Panc1 (cell line): ENCODE results near the gene ECHS1. TPM values are rescaled to one million over a fixed set of nuclear protein-coding genes. Genes with fewer than 3 reads are reported as not detected.

Experiments used
- ATAC-seq: fragments of 200-7000 bp; cut with Tn5 transposase; 2 replicates; pipeline ENCODE4 v1.9.1; 2020; ENCODE audit warnings: mild to moderate bottlenecking, moderate library complexity
- BruUV-seq: library from RNA; stranded (reverse); fragments of 400-500 nt; replicated peaks from 2 replicates; lab custom pipeline; 2021; lab: Mats Ljungman, UMichigan
- CTCF ChIA-PET: fragments of 300-600 bp; sonication (Branson Sonifier 250); formaldehyde crosslinking; loops from one replicate; lab custom pipeline; 2022; ENCODE audit warnings: antibody characterized with exemption; lab: Charles Lee
- POLR2A ChIA-PET: fragments of 300-600 bp; sonication (Branson Sonifier 250); formaldehyde crosslinking; loops from one replicate; lab custom pipeline; 2022; ENCODE audit warnings: antibody characterized with exemption; lab: Charles Lee
- DNase-seq: peaks from one replicate; pipeline ENCODE4 v3.0.0-alpha.2; 2010; ENCODE audit warnings: low read depth, low spot score
- H3K27ac ChIP-seq: 2 replicates; pipeline ENCODE4 v1.5.1; 2011; ENCODE audit warnings: mild to moderate bottlenecking, low read length, inconsistent platforms
- H3K27me3 ChIP-seq: fragments of 200-500 bp; sonication (Bioruptor generic); 2 replicates; pipeline ENCODE4 v1.6.0; 2014; ENCODE audit warnings: low read length, inconsistent platforms; ENCODE audit not compliant: control insufficient read depth, insufficient read depth
- H3K36me3 ChIP-seq: fragments of 200-500 bp; sonication (Bioruptor generic); 2 replicates; pipeline ENCODE4 v1.5.1; 2014; ENCODE audit warnings: inconsistent platforms, mild to moderate bottlenecking, low read length, moderate library complexity; ENCODE audit not compliant: control insufficient read depth, insufficient read depth
- H3K4me1 ChIP-seq: 2 replicates; pipeline ENCODE4 v1.5.1; 2011; ENCODE audit warnings: inconsistent platforms, mild to moderate bottlenecking, low read length, moderate library complexity; ENCODE audit not compliant: control insufficient read depth, insufficient read depth
- H3K4me3 ChIP-seq, 2 experiments: 2 replicates each; pipeline ENCODE4 v1.5.1; 2011 to 2012; ENCODE audit warnings: low read depth in 2 of 2, low read length in 2 of 2, mild to moderate bottlenecking in 2 of 2, inconsistent platforms in 1 of 2, moderate library complexity in 1 of 2
- H3K9me3 ChIP-seq: fragments of 200-500 bp; sonication (Bioruptor generic); 2 replicates; pipeline ENCODE4 v1.5.1; 2014; ENCODE audit warnings: low read depth, mild to moderate bottlenecking, inconsistent platforms, low read length, moderate library complexity; ENCODE audit not compliant: control insufficient read depth, insufficient read depth
- CTCF ChIP-seq: fragments of 450-650 bp; IDR thresholded peaks from 2 replicates; pipeline ENCODE4 v1.5.1; 2017; ENCODE audit warnings: mild to moderate bottlenecking
- POLR2AphosphoS5 ChIP-seq: IDR thresholded peaks from 2 replicates; pipeline ENCODE4 v1.6.1; 2012; ENCODE audit warnings: mild to moderate bottlenecking, low read depth, low read length, moderate library complexity
- SIN3A ChIP-seq: IDR thresholded peaks from 2 replicates; pipeline ENCODE4 v1.6.1; 2012; ENCODE audit warnings: low read depth, mild to moderate bottlenecking, low read length, moderate library complexity, borderline replicate concordance; ENCODE audit not compliant: insufficient read depth
- TCF7L2 ChIP-seq: IDR thresholded peaks from 2 replicates; pipeline ENCODE4 v1.6.1; 2011; ENCODE audit warnings: mild to moderate bottlenecking, low read depth, low read length, inconsistent platforms
- in situ Hi-C: cut with HindIII; loops from 2 replicates; pipeline ENCODE4 v1.10.0; 2016; ENCODE audit warnings: low sequenced_read_pairs, low pct_unique_long_range_greater_than_20kb
- intact Hi-C: fragments of 100-400 bp; cut with micrococcal nuclease; formaldehyde crosslinking; loops from one replicate; pipeline ENCODE4 v1.10.0; 2022; ENCODE audit not compliant: unreplicated experiment
- total RNA-seq: library from RNA; stranded (reverse); gene quantifications from one replicate; pipeline ENCODE4 v1.2.1, GENCODE V29; 2021; ENCODE audit not compliant: unreplicated experiment
- TF ChIP-seq, protein P1 (sequence below), 2 experiments: IDR thresholded peaks; 2 replicates each; pipeline ENCODE4 v1.6.1; 2011 to 2012; ENCODE audit warnings: low read depth in 2 of 2, control low read depth in 1 of 2, low read length in 1 of 2, mild to moderate bottlenecking in 1 of 2, moderate library complexity in 1 of 2; ENCODE audit not compliant: insufficient read depth in 1 of 2

The ECHS1 gene
- total RNA-seq, 1 experiment from 2014 or later = 165 TPM

- H3K4me1 ChIP-seq = no peaks in the 10 kb centered on the region
- DNase-seq = no peak
- TF ChIP-seq SIN3A = 0 out of 2 replicates have a peak, but pooled peaks have one; percentile 41
- peak; percentile 96 for TF ChIP-seq CTCF
- TF ChIP-seq, protein P1, sequence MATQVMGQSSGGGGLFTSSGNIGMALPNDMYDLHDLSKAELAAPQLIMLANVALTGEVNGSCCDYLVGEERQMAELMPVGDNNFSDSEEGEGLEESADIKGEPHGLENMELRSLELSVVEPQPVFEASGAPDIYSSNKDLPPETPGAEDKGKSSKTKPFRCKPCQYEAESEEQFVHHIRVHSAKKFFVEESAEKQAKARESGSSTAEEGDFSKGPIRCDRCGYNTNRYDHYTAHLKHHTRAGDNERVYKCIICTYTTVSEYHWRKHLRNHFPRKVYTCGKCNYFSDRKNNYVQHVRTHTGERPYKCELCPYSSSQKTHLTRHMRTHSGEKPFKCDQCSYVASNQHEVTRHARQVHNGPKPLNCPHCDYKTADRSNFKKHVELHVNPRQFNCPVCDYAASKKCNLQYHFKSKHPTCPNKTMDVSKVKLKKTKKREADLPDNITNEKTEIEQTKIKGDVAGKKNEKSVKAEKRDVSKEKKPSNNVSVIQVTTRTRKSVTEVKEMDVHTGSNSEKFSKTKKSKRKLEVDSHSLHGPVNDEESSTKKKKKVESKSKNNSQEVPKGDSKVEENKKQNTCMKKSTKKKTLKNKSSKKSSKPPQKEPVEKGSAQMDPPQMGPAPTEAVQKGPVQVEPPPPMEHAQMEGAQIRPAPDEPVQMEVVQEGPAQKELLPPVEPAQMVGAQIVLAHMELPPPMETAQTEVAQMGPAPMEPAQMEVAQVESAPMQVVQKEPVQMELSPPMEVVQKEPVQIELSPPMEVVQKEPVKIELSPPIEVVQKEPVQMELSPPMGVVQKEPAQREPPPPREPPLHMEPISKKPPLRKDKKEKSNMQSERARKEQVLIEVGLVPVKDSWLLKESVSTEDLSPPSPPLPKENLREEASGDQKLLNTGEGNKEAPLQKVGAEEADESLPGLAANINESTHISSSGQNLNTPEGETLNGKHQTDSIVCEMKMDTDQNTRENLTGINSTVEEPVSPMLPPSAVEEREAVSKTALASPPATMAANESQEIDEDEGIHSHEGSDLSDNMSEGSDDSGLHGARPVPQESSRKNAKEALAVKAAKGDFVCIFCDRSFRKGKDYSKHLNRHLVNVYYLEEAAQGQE (IDR thresholded peaks at IDR 0.05; ENCODE audit: insufficient read depth in 1 of 2, low read depth in 2 of 2, low read length in 1 of 2) = no peak
- no peak for TF ChIP-seq TCF7L2
- TF ChIP-seq POLR2AphosphoS5 = no peak
- H3K27me3 ChIP-seq = no peaks in the 10 kb centered on the region
- intact Hi-C loops (no loop called here), in situ Hi-C loops (no loop called here)
- ChIA-PET POLR2A (no interaction called here), CTCF (no interaction called here)
- H3K27ac ChIP-seq = no peak overlapping the region; the same call in 1 of the 2 replicates
- ATAC-seq = peak; percentile 95
- peak overlapping the region; percentile 57 to 61 for H3K4me3 ChIP-seq
- BruUV-seq = no TSS peak
- no peaks in the 10 kb centered on the region for H3K36me3 ChIP-seq
- H3K9me3 ChIP-seq = no peaks in the 10 kb centered on the region
Observed at GRCh38 chr10:133318494-133319127, 54.5 kb downstream of the ECHS1 start.

DNA sequence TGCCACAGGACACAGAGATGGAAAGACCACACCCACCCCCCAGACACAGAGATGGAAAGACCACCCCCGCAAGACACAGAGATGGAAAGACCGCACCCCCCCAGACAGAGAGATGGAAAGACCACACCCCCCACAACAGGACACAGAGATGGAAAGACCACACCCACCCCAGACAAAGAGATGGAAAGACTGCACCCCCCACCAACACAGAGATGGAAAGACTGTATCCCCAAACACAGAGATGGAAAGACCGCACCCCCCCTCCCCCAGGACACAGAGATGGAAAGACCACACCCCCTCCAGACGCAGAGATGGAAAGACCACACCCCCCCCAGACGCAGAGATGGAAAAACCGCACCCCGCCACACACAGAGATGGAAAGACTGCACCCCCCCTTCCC lies 56.4 kb downstream of the ECHS1 start:
- ATAC-seq = no peak
- BruUV-seq = no TSS peak
- DNase-seq = no peak
- no peak overlapping the region for H3K27ac ChIP-seq
- H3K4me1 ChIP-seq = no peaks in the 10 kb centered on the region
- no peaks in the 10 kb centered on the region for H3K36me3 ChIP-seq
- TF ChIP-seq POLR2AphosphoS5 (no peak), TCF7L2 (no peak), CTCF (no peak), SIN3A (no peak)
- TF ChIP-seq, protein P1 (IDR thresholded peaks at IDR 0.05; ENCODE audit: insufficient read depth in 1 of 2, low read depth in 2 of 2, low read length in 1 of 2) = no peak
- H3K4me3 ChIP-seq = no peak overlapping the region
- in situ Hi-C loops (no loop called here), intact Hi-C loops (no loop called here)
- ChIA-PET POLR2A (no interaction called here), CTCF (interaction anchor here (0.6 kb wide), 1 partner anchor 20 kb away, joined by 5 read pairs; the partner anchor contains the start of gene CALY)
- H3K27me3 ChIP-seq = no peaks in the 10 kb centered on the region
- H3K9me3 ChIP-seq = no peaks in the 10 kb centered on the region
